Measurements from ENCODE around the gene TMEM37.

Gene TMEM37

GRCh38 chr2:119426396-119426675 is 5.3 kb upstream of the TMEM37 start:
- TF ChIP-seq, protein P1, sequence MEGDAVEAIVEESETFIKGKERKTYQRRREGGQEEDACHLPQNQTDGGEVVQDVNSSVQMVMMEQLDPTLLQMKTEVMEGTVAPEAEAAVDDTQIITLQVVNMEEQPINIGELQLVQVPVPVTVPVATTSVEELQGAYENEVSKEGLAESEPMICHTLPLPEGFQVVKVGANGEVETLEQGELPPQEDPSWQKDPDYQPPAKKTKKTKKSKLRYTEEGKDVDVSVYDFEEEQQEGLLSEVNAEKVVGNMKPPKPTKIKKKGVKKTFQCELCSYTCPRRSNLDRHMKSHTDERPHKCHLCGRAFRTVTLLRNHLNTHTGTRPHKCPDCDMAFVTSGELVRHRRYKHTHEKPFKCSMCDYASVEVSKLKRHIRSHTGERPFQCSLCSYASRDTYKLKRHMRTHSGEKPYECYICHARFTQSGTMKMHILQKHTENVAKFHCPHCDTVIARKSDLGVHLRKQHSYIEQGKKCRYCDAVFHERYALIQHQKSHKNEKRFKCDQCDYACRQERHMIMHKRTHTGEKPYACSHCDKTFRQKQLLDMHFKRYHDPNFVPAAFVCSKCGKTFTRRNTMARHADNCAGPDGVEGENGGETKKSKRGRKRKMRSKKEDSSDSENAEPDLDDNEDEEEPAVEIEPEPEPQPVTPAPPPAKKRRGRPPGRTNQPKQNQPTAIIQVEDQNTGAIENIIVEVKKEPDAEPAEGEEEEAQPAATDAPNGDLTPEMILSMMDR (conservative IDR thresholded peaks at IDR 0.05; ENCODE audit: low read depth) = no peak
- no peak for DNase-seq (ENCODE audit: low spot score)
- H3K27ac ChIP-seq = no peak overlapping the region
- CTCF ChIA-PET = no interaction called here
- POLR2A ChIA-PET (ENCODE audit: low non-redundant PET) = no interaction called here

DNA sequence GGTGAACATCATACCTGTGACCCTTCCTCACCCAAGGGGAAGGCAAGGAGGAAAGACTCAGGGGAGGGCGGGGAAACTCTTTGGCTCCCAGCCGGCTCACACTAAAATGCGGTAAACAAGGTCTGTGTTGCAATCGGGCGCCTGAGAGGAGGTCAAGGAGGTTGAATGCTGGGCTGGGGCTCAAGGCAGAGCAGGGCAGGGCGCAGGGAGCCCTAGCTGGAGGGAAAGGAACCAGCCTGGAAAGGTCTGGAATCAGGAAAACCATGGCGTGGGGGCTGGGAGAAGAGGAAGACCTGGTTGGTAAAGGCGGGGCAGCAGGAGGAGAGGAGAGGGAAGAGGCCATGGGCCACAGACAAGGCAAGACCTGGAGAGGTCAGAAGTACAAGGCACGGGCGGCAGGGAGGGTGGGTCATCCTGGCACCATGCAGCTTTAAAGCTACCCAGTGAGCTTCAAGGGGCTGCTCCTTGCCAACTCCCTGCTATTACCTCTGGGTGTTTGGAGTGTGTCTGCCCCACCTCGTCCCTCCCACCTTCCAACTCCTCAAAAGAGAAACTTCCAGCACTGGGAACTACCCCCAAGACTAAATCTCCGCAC is 4.8 kb upstream of the TMEM37 start:
- TF ChIP-seq, protein P1 (conservative IDR thresholded peaks at IDR 0.05; ENCODE audit: low read depth) = no peak
- ChIA-PET CTCF (no interaction called here), POLR2A (ENCODE audit: low non-redundant PET) (no interaction called here)
- no peak for DNase-seq (ENCODE audit: low spot score)
- H3K27ac ChIP-seq = no peak overlapping the region

DNA sequence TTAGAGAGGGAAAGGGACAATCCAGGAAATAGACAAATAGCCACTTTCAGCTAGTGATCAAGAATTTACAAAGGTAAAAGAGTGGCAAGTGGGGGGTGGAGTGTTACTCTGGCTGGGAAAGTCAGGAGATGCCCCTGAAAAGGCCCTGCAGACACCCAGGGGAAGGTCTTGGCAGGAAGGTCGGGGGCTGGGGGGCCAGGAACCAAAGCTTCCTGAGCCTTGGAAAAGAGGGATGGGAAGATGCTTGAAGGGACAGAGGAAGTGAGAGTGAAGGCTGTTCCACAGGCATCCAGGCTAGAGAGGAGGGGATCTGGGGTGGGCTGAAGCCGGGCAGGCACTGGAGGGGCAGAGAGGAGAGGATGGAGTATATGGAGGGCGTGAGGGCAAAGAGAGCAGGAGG is 3.9 kb upstream of the TMEM37 start:
- ChIA-PET POLR2A (ENCODE audit: low non-redundant PET) (no interaction called here), CTCF (no interaction called here)
- TF ChIP-seq, protein P1 (conservative IDR thresholded peaks at IDR 0.05; ENCODE audit: low read depth) = no peak
- no peak for DNase-seq (ENCODE audit: low spot score)
- no peak overlapping the region for H3K27ac ChIP-seq

- POLR2A ChIA-PET (ENCODE audit: low non-redundant PET) = no interaction called here
- H3K27ac ChIP-seq = no peak overlapping the region
- TF ChIP-seq, protein P1 (conservative IDR thresholded peaks at IDR 0.05; ENCODE audit: low read depth) = no peak
- CTCF ChIA-PET = no interaction called here
- no peak for DNase-seq (ENCODE audit: low spot score)
Observed at GRCh38 chr2:119428488-119429224, 3.0 kb upstream of the TMEM37 start.

GRCh38 chr2:119429225-119429981 is 2.3 kb upstream of the TMEM37 start:
- H3K27ac ChIP-seq = no peak overlapping the region
- TF ChIP-seq, protein P1 (conservative IDR thresholded peaks at IDR 0.05; ENCODE audit: low read depth) = no peak
- DNase-seq (ENCODE audit: low spot score) = no peak
- ChIA-PET CTCF (no interaction called here), POLR2A (ENCODE audit: low non-redundant PET) (no interaction called here)

GRCh38 chr2:119430023-119430498 is 1.6 kb upstream of the TMEM37 start:
- ChIA-PET POLR2A (ENCODE audit: low non-redundant PET) (no interaction called here), CTCF (no interaction called here)
- TF ChIP-seq, protein P1 (conservative IDR thresholded peaks at IDR 0.05; ENCODE audit: low read depth) = no peak
- DNase-seq (ENCODE audit: low spot score) = no peak
- no peak overlapping the region for H3K27ac ChIP-seq
